A549 (cell line): Measurements from ENCODE around the gene MIA2. TPM values are rescaled to one million over a fixed set of nuclear protein-coding genes. Genes with fewer than 3 reads are reported as not detected.
A peak's percentile ranks its signal among the peaks of the same experiment; 100 is the strongest.

ENCODE experiments used
- ATAC-seq, 2 experiments: fragments of 200-7000 bp in 1 of 2; fragments of >200 bp in 1 of 2; cut with Nextera tagmentation in 1 of 2; cut with Tn5 transposase in 1 of 2; 3 replicates each; pipeline versions ENCODE4 v1.8.0 to v1.9.1; 2018 to 2020; ENCODE audit warnings: mild to moderate bottlenecking in 1 of 2, moderate library complexity in 1 of 2
- CTCF ChIA-PET: fragments of 300-600 bp; sonication (Branson Sonifier 250); formaldehyde crosslinking; extraction: SDS; loops from one replicate; lab custom pipeline; 2021; ENCODE audit warnings: antibody characterized with exemption, inconsistent platforms; lab: Yijun Ruan, JAX
- POLR2A ChIA-PET: fragments of 350-600 bp; formaldehyde crosslinking; extraction: SDS; loops from one replicate; lab custom pipeline; 2021; ENCODE audit warnings: antibody characterized with exemption, inconsistent platforms; lab: Yijun Ruan, JAX
- DNase-seq, 2 experiments: peaks; one replicate each; pipeline versions ENCODE4 v3.0.0 to v3.0.0-alpha.2; 2011 to 2016; ENCODE audit warnings: low read depth in 1 of 2, low spot score in 1 of 2
- FAIRE-seq: peaks from 2 replicates; lab custom pipeline; 2011; peaks lifted over from hg19 to GRCh38; lab: Jason Lieb, UNC
- H3K27ac ChIP-seq, 2 experiments: fragments of >200 bp; sonication (Bioruptor Twin); formaldehyde crosslinking; 3 replicates each; pipeline ENCODE4 v1.5.1; 2016 to 2017
- H3K4me1 ChIP-seq: fragments of >200 bp; sonication (Bioruptor Twin); formaldehyde crosslinking; 3 replicates; pipeline ENCODE4 v1.6.1; 2016
- H3K4me2 ChIP-seq: fragments of >200 bp; sonication (Bioruptor Twin); formaldehyde crosslinking; 3 replicates; pipeline ENCODE4 v1.6.1; 2016
- H3K4me3 ChIP-seq: fragments of >200 bp; sonication (Bioruptor Twin); formaldehyde crosslinking; 3 replicates; pipeline ENCODE4 v1.5.1; 2016
- H3K9me3 ChIP-seq: fragments of >200 bp; sonication (Bioruptor Twin); formaldehyde crosslinking; 3 replicates; pipeline ENCODE4 v1.6.1; 2016
- ATOH8 ChIP-seq: fragments of 250-450 bp; sonication (Bioruptor Pico); IDR thresholded peaks from 2 replicates; pipeline ENCODE4 v1.5.0; 2020; ENCODE audit warnings: low read depth, mild to moderate bottlenecking, moderate library complexity
- CBX2 ChIP-seq: fragments of 200-600 bp; sonication (generic); IDR thresholded peaks from 2 replicates; pipeline ENCODE4 v1.6.1; 2016; ENCODE audit warnings: low read depth, mild to moderate bottlenecking, borderline replicate concordance
- CEBPB ChIP-seq, 2 experiments: fragments of >200 bp in 1 of 2; sonication (Bioruptor Twin) in 1 of 2; formaldehyde crosslinking in 1 of 2; IDR thresholded peaks; 2 replicates each; pipeline ENCODE4 v1.6.1; 2012 to 2016
- CHD2 ChIP-seq: fragments of 150-350 bp; IDR thresholded peaks from 2 replicates; pipeline ENCODE4 v1.6.1; 2014; ENCODE audit warnings: low read length; ENCODE audit not compliant: partially characterized antibody
- CTCF ChIP-seq: fragments of >200 bp; sonication (Bioruptor Twin); formaldehyde crosslinking; IDR thresholded peaks from 3 replicates; pipeline ENCODE4 v1.5.1; 2016
- EP300 ChIP-seq, 2 experiments: fragments of >200 bp; sonication (Bioruptor Twin); formaldehyde crosslinking; IDR thresholded peaks; 2 replicates in 1 of 2; 3 replicates in 1 of 2; pipeline ENCODE4 v1.6.1; 2016 to 2017
- FOSB ChIP-seq: fragments of 250-450 bp; sonication (Bioruptor Pico); IDR thresholded peaks from 2 replicates; pipeline ENCODE4 v1.5.0; 2020; ENCODE audit warnings: mild to moderate bottlenecking, moderate library complexity
- FOSL2 ChIP-seq, 2 experiments: fragments of 450-650 bp in 1 of 2; fragments of >200 bp in 1 of 2; sonication (Bioruptor Twin) in 1 of 2; formaldehyde crosslinking; IDR thresholded peaks; 2 replicates each; pipeline versions ENCODE4 v1.5.0 to v1.6.1; 2016 to 2020; ENCODE audit warnings: mild to moderate bottlenecking in 1 of 2, moderate library complexity in 1 of 2
- GATA3 ChIP-seq: IDR thresholded peaks from 2 replicates; pipeline ENCODE4 v1.6.1; 2012; ENCODE audit warnings: borderline replicate concordance
- HES2 ChIP-seq: fragments of >200 bp; sonication (Bioruptor Twin); formaldehyde crosslinking; IDR thresholded peaks from 2 replicates; pipeline ENCODE4 v1.6.1; 2016
- HEYL ChIP-seq: fragments of 250-450 bp; sonication (Bioruptor Pico); IDR thresholded peaks from 2 replicates; pipeline ENCODE4 v1.8.0; 2021; ENCODE audit warnings: mild to moderate bottlenecking, moderate library complexity
- JUN ChIP-seq, 2 experiments: fragments of >200 bp; sonication (Bioruptor Twin); formaldehyde crosslinking; IDR thresholded peaks; 2 replicates in 1 of 2; 3 replicates in 1 of 2; pipeline ENCODE4 v1.6.1; 2016 to 2017
- JUNB ChIP-seq: fragments of >200 bp; sonication (Bioruptor Twin); formaldehyde crosslinking; IDR thresholded peaks from 2 replicates; pipeline ENCODE4 v1.6.1; 2016
- KDM1A ChIP-seq: fragments of 200-600 bp; sonication (generic); IDR thresholded peaks from 2 replicates; pipeline ENCODE4 v1.6.1; 2016; ENCODE audit warnings: low read depth, mild to moderate bottlenecking
- KDM5A ChIP-seq: fragments of 200-600 bp; sonication (generic); IDR thresholded peaks from 2 replicates; pipeline ENCODE4 v1.6.1; 2016; ENCODE audit warnings: antibody characterized with exemption, mild to moderate bottlenecking
- MAFK ChIP-seq: fragments of 450-650 bp; IDR thresholded peaks from 2 replicates; pipeline ENCODE4 v1.6.1; 2014; ENCODE audit not compliant: partially characterized antibody
- MAZ ChIP-seq: fragments of 150-350 bp; IDR thresholded peaks from 2 replicates; pipeline ENCODE4 v1.6.1; 2014; ENCODE audit warnings: antibody characterized with exemption, low read depth, low read length, borderline replicate concordance
- PBX3 ChIP-seq: IDR thresholded peaks from 2 replicates; pipeline ENCODE4 v1.6.1; 2012
- POLR2AphosphoS2 ChIP-seq: conservative IDR thresholded peaks from 2 replicates; pipeline ENCODE4 v1.6.1; 2012; ENCODE audit warnings: low read length, improper control_type of control experiment, inconsistent platforms
- RFX5 ChIP-seq: fragments of 450-650 bp; IDR thresholded peaks from 2 replicates; pipeline ENCODE4 v1.7.1; 2014; ENCODE audit warnings: antibody characterized with exemption, mild to moderate bottlenecking, moderate library complexity
- TFCP2L1 ChIP-seq: fragments of 250-450 bp; sonication (Bioruptor Pico); IDR thresholded peaks from 2 replicates; pipeline ENCODE4 v1.5.0; 2021; ENCODE audit warnings: mild to moderate bottlenecking
- ZFP36 ChIP-seq: fragments of 450-650 bp; IDR thresholded peaks from 2 replicates; pipeline ENCODE4 v1.6.1; 2014; ENCODE audit warnings: borderline replicate concordance; ENCODE audit not compliant: partially characterized antibody
- WGBS: methylation state at CpG from one replicate; pipeline ENCODE4 v1.1.6; 2017; ENCODE audit errors: missing lambda C conversion rate; 5-methylcytosine and 5-hydroxymethylcytosine counted together
- polyA plus RNA-seq, 4 experiments: library from polyadenylated mRNA; depleted of rRNA in 3 of 4; stranded (reverse); fragments of >200 nt; fragmentation: RNase III in 1 of 4; extraction: RNeasy Plus Mini Kit Qiagen cat#74134 plus additional on column Dnase treatment in 1 of 4; gene quantifications; 2 replicates in 3 of 4; 3 replicates in 1 of 4; pipeline ENCODE4 v1.2.3, GENCODE V29; 2011 to 2017

Gene MIA2
- polyA plus RNA-seq, 2 of the 4 experiments (the other 2 are of a cell fraction) = 25.4 to 73.9 TPM

- no peak for TF ChIP-seq PBX3
- no peak for TF ChIP-seq HEYL (CRISPR knock-in tag)
These were observed 130.8 kb downstream of the MIA2 start (continued) for GRCh38 chr14:39364509-39364908.

- no peak for TF ChIP-seq RFX5
- no peak for TF ChIP-seq ZFP36
- no peak for TF ChIP-seq PBX3
- TF ChIP-seq KDM5A = no peak
- no peak for TF ChIP-seq KDM1A
- no peak for TF ChIP-seq CEBPB (IDR thresholded peaks at IDR 0.05)
- TF ChIP-seq CHD2 = no peak
- TF ChIP-seq TFCP2L1 = no peak
- TF ChIP-seq MAFK = no peak
- TF ChIP-seq JUNB = no peak
- no peak for TF ChIP-seq JUN (IDR thresholded peaks at IDR 0.05)
- no peak for TF ChIP-seq ATOH8 (CRISPR knock-in tag)
- no peak overlapping the region for H3K27ac ChIP-seq
- FAIRE-seq (no peak), DNase-seq (no peak), ATAC-seq (no peak)
- H3K9me3 ChIP-seq = peaks cover 4% of the 10 kb centered on the region; the same call in 1 of the 3 replicates
- no peak overlapping the region for H3K4me2 ChIP-seq
- ChIA-PET POLR2A (no interaction called here), CTCF (interaction anchor here (0.7 to 2.8 kb wide), 6 partner anchors 40 to 264 kb away, joined by 3 to 9 read pairs (median 3); no protein-coding TSS in a partner anchor)
- H3K4me3 ChIP-seq = no peak overlapping the region
- no peaks in the 10 kb centered on the region for H3K4me1 ChIP-seq
- WGBS = 52% methylated on average over 1 of the region's 1 CpG
These were observed 131.6 kb downstream of the MIA2 start for GRCh38 chr14:39365354-39365753.

- Histone ChIP-seq H3K4me1 (no peaks in the 10 kb centered on the region), H3K4me3 (no peak overlapping the region), H3K27ac (no peak overlapping the region), H3K4me2 (no peak overlapping the region), H3K9me3 (peaks cover 4% of the 10 kb centered on the region; the same call in 1 of the 3 replicates)
- POLR2A ChIA-PET = no interaction called here
- CTCF ChIA-PET = interaction anchor here (0.6 to 2.8 kb wide), 5 partner anchors 20 to 261 kb away, joined by 3 to 9 read pairs (median 3); no protein-coding TSS in a partner anchor
- TF ChIP-seq CBX2 = no peak
- TF ChIP-seq FOSL2 (IDR thresholded peaks at IDR 0.05) = no peak
- no peak for TF ChIP-seq FOSL2 (CRISPR knock-in tag; IDR thresholded peaks at IDR 0.05)
- TF ChIP-seq POLR2AphosphoS2 = no peak
- no peak for TF ChIP-seq HES2
- TF ChIP-seq CTCF = no peak
- no peak for TF ChIP-seq PBX3
- TF ChIP-seq KDM1A = no peak
- TF ChIP-seq MAZ = no peak
- no peak for TF ChIP-seq MAFK
- no peak for TF ChIP-seq EP300 (IDR thresholded peaks at IDR 0.05)
- TF ChIP-seq FOSB (CRISPR knock-in tag) = no peak
- no peak for TF ChIP-seq CHD2
- no peak for TF ChIP-seq GATA3
- 87% methylated on average over 9 of the region's 10 CpGs for WGBS
- FAIRE-seq (no peak), DNase-seq (no peak), ATAC-seq (peak; percentile 43 to 64; a peak in 4 of 6 replicates)
These were observed 133.0 kb downstream of the MIA2 start for GRCh38 chr14:39366460-39367386.
